ENCODE results near the gene VENTX. TPM values are rescaled to one million over a fixed set of nuclear protein-coding genes. Genes with fewer than 3 reads are reported as not detected.

The VENTX gene
- polyA plus RNA-seq, 1 donor (not counting 4 experiments of a cell fraction or from before 2014, with no cell fraction given) = not detected

- H4K20me1 ChIP-seq (ENCODE audit: control insufficient read depth, extremely low read depth, insufficient read depth, low read length) = no peaks in the 10 kb centered on the region
- FAIRE-seq (no peak), DNase-seq (ENCODE audit: low read depth, low spot score) (no peak)
- H3K4me3 ChIP-seq (ENCODE audit: control insufficient read depth in 2 of 3, extremely low read depth in 1 of 3, insufficient read depth in 2 of 3, low read depth in 1 of 3, low read length in 3 of 3) = no peak overlapping the region
- H3K27me3 ChIP-seq (ENCODE audit: control insufficient read depth, extremely low read depth, insufficient read depth, low read length) = peaks cover 6% of the 10 kb centered on the region
- dilution Hi-C loops (cut with MboI; ENCODE audit: extremely low pct_ligation_motif_present, low sequenced_read_pairs) = no loop called here
- no peak overlapping the region for H3K4me2 ChIP-seq (ENCODE audit: control insufficient read depth, extremely low read depth, insufficient read depth, low read depth, low read length)
- H2AFZ ChIP-seq (ENCODE audit: control insufficient read depth, low read length) = no peak overlapping the region
- H3K4me1 ChIP-seq (ENCODE audit: control insufficient read depth, extremely low read depth, insufficient read depth, low read length) = no peaks in the 10 kb centered on the region
- H3K9me1 ChIP-seq (ENCODE audit: control insufficient read depth, extremely low read depth, insufficient read depth, low read length) = no peaks in the 10 kb centered on the region
- H3K79me2 ChIP-seq (ENCODE audit: control insufficient read depth, insufficient read depth, low read length) = no peaks in the 10 kb centered on the region
- no peak for TF ChIP-seq CTCF (optimal IDR thresholded peaks at IDR 0.05 in 1 of 3, IDR thresholded peaks at IDR 0.05 in 1 of 3, conservative IDR thresholded peaks at IDR 0.05 in 1 of 3; ENCODE audit: extremely low read depth in 1 of 3, insufficient read depth in 2 of 3, low read length in 3 of 3)
- no peak for TF ChIP-seq EZH2 (IDR thresholded peaks at IDR 0.05; ENCODE audit: low read length)
- no peak overlapping the region for H3K9ac ChIP-seq (ENCODE audit: control insufficient read depth, extremely low read depth, insufficient read depth, low read length)
- no peaks in the 10 kb centered on the region for H3K9me3 ChIP-seq (ENCODE audit: control insufficient read depth, low read depth, low read length)
- no peak overlapping the region for H3K27ac ChIP-seq (ENCODE audit: control insufficient read depth, insufficient read depth, low read length)
- no peaks in the 10 kb centered on the region for H3K36me3 ChIP-seq (ENCODE audit: control insufficient read depth in 2 of 2, extremely low read depth in 1 of 2, insufficient read depth in 2 of 2, low read length in 2 of 2)
These were observed 37.6 kb upstream of the VENTX start for GRCh38 chr10:133199992-133200611.

- dilution Hi-C loops (cut with MboI; ENCODE audit: extremely low pct_ligation_motif_present, low sequenced_read_pairs) = no loop called here
- TF ChIP-seq EZH2 (IDR thresholded peaks at IDR 0.05; ENCODE audit: low read length) (no peak), CTCF (optimal IDR thresholded peaks at IDR 0.05 in 1 of 3, IDR thresholded peaks at IDR 0.05 in 1 of 3, conservative IDR thresholded peaks at IDR 0.05 in 1 of 3; ENCODE audit: extremely low read depth in 1 of 3, insufficient read depth in 2 of 3, low read length in 3 of 3) (no peak)
These were observed 37.0 kb upstream of the VENTX start for GRCh38 chr10:133200621-133201031.

More at GRCh38 chr10:133200621-133201031, 37.0 kb upstream of the VENTX start:
- Histone ChIP-seq H3K27ac (ENCODE audit: control insufficient read depth, insufficient read depth, low read length) (no peak overlapping the region), H3K4me1 (ENCODE audit: control insufficient read depth, extremely low read depth, insufficient read depth, low read length) (no peaks in the 10 kb centered on the region), H3K27me3 (ENCODE audit: control insufficient read depth, extremely low read depth, insufficient read depth, low read length) (peaks cover 6% of the 10 kb centered on the region), H3K36me3 (ENCODE audit: control insufficient read depth in 2 of 2, extremely low read depth in 1 of 2, insufficient read depth in 2 of 2, low read length in 2 of 2) (no peaks in the 10 kb centered on the region), H3K9me1 (ENCODE audit: control insufficient read depth, extremely low read depth, insufficient read depth, low read length) (no peaks in the 10 kb centered on the region), H3K9me3 (ENCODE audit: control insufficient read depth, low read depth, low read length) (no peaks in the 10 kb centered on the region), H3K4me2 (ENCODE audit: control insufficient read depth, extremely low read depth, insufficient read depth, low read depth, low read length) (no peak overlapping the region), H3K9ac (ENCODE audit: control insufficient read depth, extremely low read depth, insufficient read depth, low read length) (no peak overlapping the region), H4K20me1 (ENCODE audit: control insufficient read depth, extremely low read depth, insufficient read depth, low read length) (no peaks in the 10 kb centered on the region), H2AFZ (ENCODE audit: control insufficient read depth, low read length) (no peak overlapping the region), H3K79me2 (ENCODE audit: control insufficient read depth, insufficient read depth, low read length) (no peaks in the 10 kb centered on the region), H3K4me3 (ENCODE audit: control insufficient read depth in 2 of 3, extremely low read depth in 1 of 3, insufficient read depth in 2 of 3, low read depth in 1 of 3, low read length in 3 of 3) (no peak overlapping the region)
- DNase-seq (ENCODE audit: low read depth, low spot score) (no peak), FAIRE-seq (no peak)
